H9 (cell line): ENCODE data around the gene TBX1. TPM values are rescaled to one million over a fixed set of nuclear protein-coding genes. Genes with fewer than 3 reads are reported as not detected.

Experiments used
- DNase-seq: peaks from one replicate; pipeline ENCODE4 v3.0.0-alpha.2; 2017
- H2AFZ ChIP-seq: one replicate; pipeline ENCODE4 v1.6.1; 2013; ENCODE audit warnings: mild to moderate bottlenecking, low read length, control low read depth, moderate library complexity
- H2AK5ac ChIP-seq: 2 replicates; pipeline ENCODE4 v1.6.1; 2013; ENCODE audit warnings: low read length, control low read depth, mixed read lengths; ENCODE audit not compliant: insufficient read length
- H2BK120ac ChIP-seq: one replicate; pipeline ENCODE4 v1.6.1; 2013; ENCODE audit warnings: low read depth, mild to moderate bottlenecking, low read length, control low read depth, inconsistent platforms; ENCODE audit not compliant: poor library complexity, severe bottlenecking
- H2BK12ac ChIP-seq: 2 replicates; pipeline ENCODE4 v1.6.1; 2013; ENCODE audit warnings: low read length, control low read depth, mixed read lengths, low read depth; ENCODE audit not compliant: insufficient read length
- H2BK15ac ChIP-seq: 2 replicates; pipeline ENCODE4 v1.6.1; 2013; ENCODE audit warnings: low read depth, low read length, control low read depth
- H2BK20ac ChIP-seq: one replicate; pipeline ENCODE4 v1.6.1; 2013; ENCODE audit warnings: low read depth, mild to moderate bottlenecking, low read length, control low read depth, inconsistent platforms; ENCODE audit not compliant: poor library complexity, severe bottlenecking
- H2BK5ac ChIP-seq: 2 replicates; pipeline ENCODE4 v1.6.1; 2013; ENCODE audit warnings: low read length, control low read depth, mixed read lengths; ENCODE audit not compliant: insufficient read length
- H3K14ac ChIP-seq: 2 replicates; pipeline ENCODE4 v1.6.1; 2013; ENCODE audit warnings: low read length, control low read depth; ENCODE audit not compliant: insufficient read depth
- H3K18ac ChIP-seq: 2 replicates; pipeline ENCODE4 v1.6.1; 2013; ENCODE audit warnings: low read depth, mild to moderate bottlenecking, mixed read lengths, low read length, control low read depth; ENCODE audit not compliant: insufficient read length
- H3K23ac ChIP-seq: 2 replicates; pipeline ENCODE4 v1.6.1; 2013; ENCODE audit warnings: low read length, control low read depth, mixed read lengths, low read depth; ENCODE audit not compliant: insufficient read length
- H3K23me2 ChIP-seq: 2 replicates; pipeline ENCODE4 v1.6.1; 2013; ENCODE audit warnings: low read depth, mild to moderate bottlenecking, mixed read lengths, low read length, control low read depth; ENCODE audit not compliant: insufficient read length, poor library complexity, severe bottlenecking
- H3K27ac ChIP-seq: 2 replicates; pipeline ENCODE4 v1.5.1; 2013; ENCODE audit warnings: low read length, control low read depth, mixed read lengths, low read depth; ENCODE audit not compliant: insufficient read length
- H3K27me3 ChIP-seq: 2 replicates; pipeline ENCODE4 v1.6.1; 2013; ENCODE audit warnings: low read length, control low read depth, inconsistent platforms; ENCODE audit not compliant: insufficient read depth
- H3K4ac ChIP-seq: 2 replicates; pipeline ENCODE4 v1.6.1; 2013; ENCODE audit warnings: low read depth, mild to moderate bottlenecking, control low read depth, inconsistent platforms, low read length, moderate library complexity
- H3K4me1 ChIP-seq: 2 replicates; pipeline ENCODE4 v1.6.1; 2013; ENCODE audit warnings: low read length, control low read depth, inconsistent platforms; ENCODE audit not compliant: insufficient read depth
- H3K4me2 ChIP-seq: 2 replicates; pipeline ENCODE4 v1.6.1; 2013; ENCODE audit warnings: low read length, control low read depth, mixed read lengths; ENCODE audit not compliant: insufficient read length, insufficient read depth
- H3K56ac ChIP-seq: 2 replicates; pipeline ENCODE4 v1.6.1; 2013; ENCODE audit warnings: low read depth, mild to moderate bottlenecking, mixed read lengths, low read length, control low read depth; ENCODE audit not compliant: insufficient read length
- H3K79me1 ChIP-seq: 2 replicates; pipeline ENCODE4 v1.6.1; 2013; ENCODE audit warnings: low read depth, mild to moderate bottlenecking, moderate library complexity, low read length, control low read depth, inconsistent platforms; ENCODE audit not compliant: insufficient read depth, poor library complexity, severe bottlenecking
- H3K79me2 ChIP-seq: 2 replicates; pipeline ENCODE4 v1.6.1; 2013; ENCODE audit warnings: low read length, control low read depth, inconsistent platforms; ENCODE audit not compliant: insufficient read depth
- H3K9ac ChIP-seq: 2 replicates; pipeline ENCODE4 v1.6.1; 2013; ENCODE audit warnings: low read length, control low read depth, mixed read lengths; ENCODE audit not compliant: insufficient read length; ENCODE audit errors: extremely low read depth
- H3K9me3 ChIP-seq: one replicate; pipeline ENCODE4 v1.6.1; 2013; ENCODE audit warnings: low read depth, low read length, inconsistent platforms; ENCODE audit not compliant: control insufficient read depth
- H3T11ph ChIP-seq: one replicate; pipeline ENCODE4 v1.6.1; 2013; ENCODE audit warnings: mild to moderate bottlenecking, low read length, control low read depth, inconsistent platforms
- H4K20me1 ChIP-seq: one replicate; pipeline ENCODE4 v1.6.1; 2013; ENCODE audit not compliant: control insufficient read depth, insufficient read length, insufficient read depth
- H4K5ac ChIP-seq: 2 replicates; pipeline ENCODE4 v1.6.1; 2013; ENCODE audit warnings: low read depth, mild to moderate bottlenecking, mixed read lengths, low read length, control low read depth; ENCODE audit not compliant: insufficient read length
- H4K8ac ChIP-seq: replicated peaks from 2 replicates; pipeline ENCODE4 v1.6.1; 2013; ENCODE audit warnings: low read length, control low read depth, mixed read lengths, low read depth; ENCODE audit not compliant: insufficient read length
- H4K91ac ChIP-seq: 2 replicates; pipeline ENCODE4 v1.6.1; 2013; ENCODE audit warnings: low read depth, mild to moderate bottlenecking, moderate library complexity, mixed read lengths, low read length, control low read depth; ENCODE audit not compliant: insufficient read length
- H3K27ac Mint-ChIP-seq, 3 experiments: 2 replicates in 2 of 3; 3 replicates in 1 of 3; pipeline ENCODE4 v1.8.0; 2020 to 2021; ENCODE audit warnings: mixed read lengths in 3 of 3, mild to moderate bottlenecking in 1 of 3, moderate library complexity in 1 of 3
- H3K27me3 Mint-ChIP-seq: 2 replicates; pipeline ENCODE4 v1.8.0; 2021; ENCODE audit warnings: low read depth, mild to moderate bottlenecking, moderate library complexity, mixed read lengths
- H3K36me3 Mint-ChIP-seq, 3 experiments: 2 replicates in 2 of 3; 3 replicates in 1 of 3; pipeline ENCODE4 v1.8.0; 2020 to 2021; ENCODE audit warnings: low read depth in 3 of 3, mixed read lengths in 3 of 3; ENCODE audit not compliant: insufficient read depth in 1 of 3
- H3K4me1 Mint-ChIP-seq, 2 experiments: 2 replicates each; pipeline ENCODE4 v1.8.0; 2020; ENCODE audit warnings: mixed read lengths in 2 of 2
- H3K4me3 Mint-ChIP-seq, 2 experiments: 2 replicates in 1 of 2; 3 replicates in 1 of 2; pipeline ENCODE4 v1.8.0; 2020 to 2021; ENCODE audit warnings: mild to moderate bottlenecking in 2 of 2, mixed read lengths in 2 of 2, moderate library complexity in 1 of 2
- H3K9me3 Mint-ChIP-seq, 2 experiments: 2 replicates in 1 of 2; 3 replicates in 1 of 2; pipeline ENCODE4 v1.8.0; 2020; ENCODE audit warnings: mild to moderate bottlenecking in 2 of 2, mixed read lengths in 2 of 2, moderate library complexity in 1 of 2
- CTCF ChIP-seq: fragments of 200-600 bp; sonication (generic); conservative IDR thresholded peaks from 3 replicates; pipeline ENCODE4 v1.8.0; 2021; ENCODE audit warnings: antibody characterized with exemption, mild to moderate bottlenecking
- WGBS: extraction: QIAGEN DNeasy Blood & Tissue Kit; methylation state at CpG from one replicate; pipeline ENCODE4 v1.1.7; 2013; ENCODE audit warnings: missing lambda C conversion rate, low lambda C conversion rate, mixed read lengths; ENCODE audit not compliant: insufficient read length; ENCODE audit errors: extremely low coverage; 5-methylcytosine and 5-hydroxymethylcytosine counted together
- total RNA-seq: library from RNA; stranded (reverse); gene quantifications from 2 replicates; pipeline ENCODE4 v1.2.1, GENCODE V29; 2021

TBX1 gene
- total RNA-seq, 1 experiment from 2014 or later = 2.2 TPM

DNA sequence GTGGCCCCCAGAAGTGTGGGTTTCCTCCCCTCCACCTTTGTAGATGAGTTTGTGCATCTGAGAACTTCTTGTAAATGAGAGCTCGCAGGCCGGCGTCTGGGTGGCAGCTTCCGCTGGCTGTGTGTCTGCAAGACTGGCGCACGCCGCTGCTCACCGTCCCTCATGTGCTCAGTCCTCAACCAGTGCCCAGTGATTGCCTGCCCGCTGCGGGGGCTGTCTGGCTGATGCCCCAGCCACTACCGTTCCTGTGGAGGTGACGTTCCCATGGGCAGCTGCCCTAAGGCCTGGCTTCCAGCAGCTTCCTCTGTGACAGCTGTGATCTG is 8.8 kb downstream of the TBX1 start:
- Histone ChIP-seq H3K27ac (no peak overlapping the region), H3K9me3 (no peaks in the 10 kb centered on the region), H3K56ac (no peak overlapping the region), H3K23ac (no peak overlapping the region), H4K91ac (no peak overlapping the region), H3K79me2 (no peaks in the 10 kb centered on the region), H2AK5ac (no peak overlapping the region), H3K18ac (no peak overlapping the region), H3K79me1 (no peaks in the 10 kb centered on the region), H3K9ac (no peak overlapping the region), H2BK20ac (no peak overlapping the region), H3T11ph (no peak overlapping the region), H2BK120ac (no peak overlapping the region), H2BK5ac (no peak overlapping the region), H2BK15ac (no peak overlapping the region), H4K20me1 (no peaks in the 10 kb centered on the region), H3K4me2 (no peak overlapping the region), H4K8ac (no peak overlapping the region), H2AFZ (no peak overlapping the region), H4K5ac (no peak overlapping the region), H2BK12ac (no peak overlapping the region), H3K4me1 (peaks cover 4% of the 10 kb centered on the region; the same call in 1 of the 2 replicates), H3K23me2 (peaks cover 4% of the 10 kb centered on the region), H3K14ac (no peak overlapping the region; the same call in 1 of the 2 replicates), H3K27me3 (peaks cover 40% of the 10 kb centered on the region), H3K4ac (no peak overlapping the region)
- TF ChIP-seq CTCF = no peak
- WGBS = no CpG with 5 or more reads among the region's 12 CpGs
- H3K27me3 Mint-ChIP-seq = peaks cover 93% of the 10 kb centered on the region
- peaks cover 6 to 19% of the 10 kb centered on the region in 2 experiments for H3K4me1 Mint-ChIP-seq
- H3K4me3 Mint-ChIP-seq = no peak overlapping the region
- no peak for DNase-seq
- H3K36me3 Mint-ChIP-seq = no peaks in the 10 kb centered on the region
- H3K9me3 Mint-ChIP-seq = peaks cover 0 to 3% of the 10 kb centered on the region in 2 experiments; a peak in 1 of 5 replicates
- H3K27ac Mint-ChIP-seq = no peak overlapping the region
